Measurements from ENCODE around the gene VAPB.

- TF ChIP-seq CTCF (IDR thresholded peaks at IDR 0.05; ENCODE audit: insufficient read depth, low read depth, low read length) (no peak), EZH2 (IDR thresholded peaks at IDR 0.05; ENCODE audit: insufficient read depth, low read length) (no peak)
Observed at GRCh38 chr20:58395604-58396003, 6.6 kb downstream of the VAPB start.
